IMR-90 (cell line): Measurements from ENCODE around the gene B3GAT1. TPM values are rescaled to one million over a fixed set of nuclear protein-coding genes. Genes with fewer than 3 reads are reported as not detected.

Experiments used
- ATAC-seq: fragments of 200-7000 bp; cut with Tn5 transposase; 2 replicates; pipeline ENCODE4 v1.9.1; 2020; ENCODE audit warnings: low read depth, mild to moderate bottlenecking, moderate library complexity
- BruUV-seq: library from RNA; stranded (reverse); fragments of 400-500 nt; replicated peaks from 2 replicates; lab custom pipeline; 2021; lab: Mats Ljungman, UMichigan
- CTCF ChIA-PET: fragments of 300-600 bp; formaldehyde crosslinking; extraction: SDS; loops from one replicate; lab custom pipeline; 2021; ENCODE audit warnings: antibody characterized with exemption; lab: Yijun Ruan, JAX
- POLR2A ChIA-PET: fragments of 300-600 bp; sonication (Branson Sonifier 250); formaldehyde crosslinking; loops from one replicate; lab custom pipeline; 2022; ENCODE audit warnings: antibody characterized with exemption; ENCODE audit not compliant: unreplicated experiment; lab: Charles Lee
- DNase-seq: peaks from one replicate; pipeline ENCODE4 v3.0.0; 2013
- H2AFZ ChIP-seq: replicated peaks from 2 replicates; pipeline ENCODE3; 2013; ENCODE audit warnings: low read length, mild to moderate bottlenecking; ENCODE audit not compliant: poor library complexity
- H2AK5ac ChIP-seq: 2 replicates; pipeline ENCODE4 v1.6.1; 2013; ENCODE audit warnings: low read depth, low read length, inconsistent platforms
- H2AK9ac ChIP-seq: replicated peaks from 2 replicates; pipeline ENCODE3; 2013; ENCODE audit warnings: mild to moderate bottlenecking, low read depth, low read length, moderate library complexity; ENCODE audit not compliant: poor library complexity
- H2BK120ac ChIP-seq: 2 replicates; pipeline ENCODE4 v1.6.1; 2013; ENCODE audit warnings: low read depth, low read length, inconsistent platforms
- H2BK15ac ChIP-seq: 3 replicates; pipeline ENCODE4 v1.6.1; 2013; ENCODE audit warnings: low read depth, low read length, inconsistent platforms
- H2BK20ac ChIP-seq: 2 replicates; pipeline ENCODE4 v1.6.1; 2013; ENCODE audit warnings: low read depth, mild to moderate bottlenecking, inconsistent platforms, low read length, moderate library complexity
- H2BK5ac ChIP-seq: 2 replicates; pipeline ENCODE4 v1.6.1; 2013; ENCODE audit warnings: mild to moderate bottlenecking, low read depth, low read length, inconsistent platforms; ENCODE audit not compliant: poor library complexity, severe bottlenecking
- H3K14ac ChIP-seq: replicated peaks from 2 replicates; pipeline ENCODE4 v1.6.1; 2013; ENCODE audit warnings: low read depth, low read length, inconsistent platforms
- H3K18ac ChIP-seq: 2 replicates; pipeline ENCODE4 v1.6.1; 2013; ENCODE audit warnings: low read depth, low read length, control low read depth
- H3K23ac ChIP-seq: 2 replicates; pipeline ENCODE4 v1.6.1; 2013; ENCODE audit warnings: low read depth, low read length, inconsistent platforms
- H3K27ac ChIP-seq: 2 replicates; pipeline ENCODE4 v1.5.1; 2013; ENCODE audit warnings: mild to moderate bottlenecking, control low read depth, low read length; ENCODE audit not compliant: insufficient read depth
- H3K27me3 ChIP-seq: 2 replicates; pipeline ENCODE4 v1.6.1; 2013; ENCODE audit warnings: low read length; ENCODE audit not compliant: control insufficient read depth, insufficient read depth
- H3K36me3 ChIP-seq: 2 replicates; pipeline ENCODE4 v1.6.1; 2013; ENCODE audit warnings: low read length, mixed read lengths; ENCODE audit not compliant: control insufficient read depth, insufficient read depth
- H3K4ac ChIP-seq: 2 replicates; pipeline ENCODE4 v1.6.1; 2013; ENCODE audit warnings: low read depth, low read length, inconsistent platforms
- H3K4me1 ChIP-seq: 2 replicates; pipeline ENCODE4 v1.6.1; 2013; ENCODE audit warnings: low read length, mixed read lengths; ENCODE audit not compliant: control insufficient read depth, insufficient read depth
- H3K4me2 ChIP-seq: 2 replicates; pipeline ENCODE4 v1.6.1; 2013; ENCODE audit warnings: low read depth, mild to moderate bottlenecking, control low read depth, low read length, moderate library complexity
- H3K4me3 ChIP-seq: 2 replicates; pipeline ENCODE4 v1.5.1; 2013; ENCODE audit warnings: low read depth, mild to moderate bottlenecking, control low read depth, low read length, moderate library complexity; ENCODE audit not compliant: insufficient read depth
- H3K56ac ChIP-seq: 2 replicates; pipeline ENCODE4 v1.6.1; 2013; ENCODE audit warnings: low read length, inconsistent platforms; ENCODE audit not compliant: insufficient read depth; ENCODE audit errors: extremely low read depth
- H3K79me1 ChIP-seq, 2 experiments: 2 replicates each; pipeline ENCODE4 v1.6.1; 2013; ENCODE audit warnings: low read length in 2 of 2, inconsistent platforms in 1 of 2, low read depth in 1 of 2
- H3K9ac ChIP-seq: 2 replicates; pipeline ENCODE4 v1.6.1; 2013; ENCODE audit warnings: low read depth, low read length, control low read depth
- H3K9me1 ChIP-seq: 2 replicates; pipeline ENCODE4 v1.6.1; 2013; ENCODE audit warnings: low read length, inconsistent platforms; ENCODE audit not compliant: insufficient read depth
- H3K9me3 ChIP-seq: 2 replicates; pipeline ENCODE4 v1.6.1; 2013; ENCODE audit warnings: low read length; ENCODE audit not compliant: control insufficient read depth, insufficient read depth
- H4K20me1 ChIP-seq: 2 replicates; pipeline ENCODE4 v1.6.1; 2013; ENCODE audit warnings: low read length, inconsistent platforms; ENCODE audit not compliant: insufficient read depth
- H4K5ac ChIP-seq: 2 replicates; pipeline ENCODE4 v1.6.1; 2013; ENCODE audit warnings: mild to moderate bottlenecking, low read depth, low read length, control low read depth
- H4K8ac ChIP-seq, 2 experiments: 2 replicates each; pipeline ENCODE4 v1.6.1; 2013; ENCODE audit warnings: low read depth in 2 of 2, low read length in 2 of 2, control low read depth in 1 of 2, inconsistent platforms in 1 of 2
- H4K91ac ChIP-seq: 2 replicates; pipeline ENCODE4 v1.6.1; 2013; ENCODE audit warnings: low read depth, low read length, inconsistent platforms; ENCODE audit not compliant: insufficient read depth
- BHLHE40 ChIP-seq: fragments of 150-350 bp; IDR thresholded peaks from 2 replicates; pipeline ENCODE4 v1.6.1; 2016; ENCODE audit warnings: mild to moderate bottlenecking, low read depth, low read length
- CEBPB ChIP-seq: IDR thresholded peaks from 2 replicates; pipeline ENCODE4 v1.6.1; 2012; ENCODE audit warnings: low read depth, low read length, improper control_type of control experiment
- CHD1 ChIP-seq: IDR thresholded peaks from 2 replicates; pipeline ENCODE4 v1.6.1; 2012; ENCODE audit warnings: low read depth, low read length, improper control_type of control experiment
- FOS ChIP-seq: fragments of 150-350 bp; IDR thresholded peaks from 2 replicates; pipeline ENCODE4 v1.6.1; 2016; ENCODE audit warnings: low read depth, low read length
- MAFK ChIP-seq: IDR thresholded peaks from 2 replicates; pipeline ENCODE4 v1.6.1; 2012; ENCODE audit warnings: low read depth, low read length, improper control_type of control experiment
- MAZ ChIP-seq: IDR thresholded peaks from 2 replicates; pipeline ENCODE4 v1.6.1; 2012; ENCODE audit warnings: low read depth, mild to moderate bottlenecking, low read length, improper control_type of control experiment, moderate library complexity, borderline replicate concordance
- MXI1 ChIP-seq: IDR thresholded peaks from 2 replicates; pipeline ENCODE4 v1.6.1; 2012; ENCODE audit warnings: low read depth, mild to moderate bottlenecking, low read length, moderate library complexity, borderline replicate concordance
- NFE2L2 ChIP-seq: fragments of 150-350 bp; IDR thresholded peaks from 2 replicates; pipeline ENCODE4 v1.6.1; 2016; ENCODE audit warnings: low read depth, mild to moderate bottlenecking, low read length
- POLR2A ChIP-seq: IDR thresholded peaks from 2 replicates; pipeline ENCODE4 v1.6.1; 2012; ENCODE audit warnings: mild to moderate bottlenecking, low read depth, low read length
- RAD21 ChIP-seq: IDR thresholded peaks from 2 replicates; pipeline ENCODE4 v1.6.1; 2012; ENCODE audit warnings: low read length, improper control_type of control experiment
- RCOR1 ChIP-seq: IDR thresholded peaks from 2 replicates; pipeline ENCODE4 v1.6.1; 2012; ENCODE audit warnings: mild to moderate bottlenecking, low read length, improper control_type of control experiment; ENCODE audit not compliant: insufficient replicate concordance
- RFX5 ChIP-seq: IDR thresholded peaks from 2 replicates; pipeline ENCODE4 v1.8.0; 2012; ENCODE audit warnings: low read depth, mild to moderate bottlenecking, low read length, moderate library complexity
- SMC3 ChIP-seq: fragments of 150-350 bp; IDR thresholded peaks from 2 replicates; pipeline ENCODE4 v1.6.1; 2016; ENCODE audit warnings: low read depth, mild to moderate bottlenecking, antibody characterized with exemption, low read length, moderate library complexity
- WGBS, 2 experiments: methylation state at CpG; one replicate each; pipeline versions ENCODE4 v1.1.5 to v1.1.7; 2013; ENCODE audit warnings: missing lambda C conversion rate in 2 of 2; ENCODE audit not compliant: insufficient read length in 1 of 2; ENCODE audit errors: extremely low coverage in 2 of 2; 5-methylcytosine and 5-hydroxymethylcytosine counted together
- dilution Hi-C: fragments of 300-500 bp; cut with HindIII; formaldehyde crosslinking; loops from one replicate; pipeline ENCODE4 v1.14.3; 2018; ENCODE audit warnings: low sequenced_read_pairs; ENCODE audit not compliant: unreplicated experiment
- in situ Hi-C: fragments of 300-500 bp; cut with MboI; formaldehyde crosslinking; loops from 3 replicates; pipeline ENCODE4 v1.14.3; 2019; ENCODE audit warnings: low sequenced_read_pairs, inconsistent platforms, mixed read lengths
- intact Hi-C: fragments of 100-400 bp; cut with micrococcal nuclease; formaldehyde crosslinking; loops from 2 replicates; pipeline ENCODE4 v1.10.0; 2022
- polyA plus RNA-seq, 3 experiments: library from polyadenylated mRNA; depleted of rRNA; stranded (reverse); fragments of >200 nt; gene quantifications; 2 replicates each; pipeline ENCODE4 v1.2.3, GENCODE V29; 2012; ENCODE audit warnings: low replicate concordance in 1 of 3
- total RNA-seq: library from RNA; depleted of rRNA; stranded (reverse); fragments of >200 nt; gene quantifications from 2 replicates; pipeline ENCODE4 v1.2.3, GENCODE V29; 2012
- TF ChIP-seq, protein P1 (sequence below): fragments of 150-350 bp; IDR thresholded peaks from 2 replicates; pipeline ENCODE4 v1.6.1; 2017; ENCODE audit warnings: mild to moderate bottlenecking, antibody characterized with exemption, low read length, low read depth
- TF ChIP-seq, protein P2 (sequence below): fragments of 150-350 bp; IDR thresholded peaks from 2 replicates; pipeline ENCODE4 v1.6.1; 2016; ENCODE audit warnings: low read depth, mild to moderate bottlenecking, low read length, moderate library complexity, borderline replicate concordance
- TF ChIP-seq, protein P3 (sequence below): conservative IDR thresholded peaks from 2 replicates; pipeline ENCODE4 v1.5.1; 2012; ENCODE audit warnings: mild to moderate bottlenecking, low read depth, low read length, improper control_type of control experiment

Gene B3GAT1
- total and polyA plus RNA-seq, 2 of the 4 experiments (the other 2 are of a cell fraction), result not detected

DNA sequence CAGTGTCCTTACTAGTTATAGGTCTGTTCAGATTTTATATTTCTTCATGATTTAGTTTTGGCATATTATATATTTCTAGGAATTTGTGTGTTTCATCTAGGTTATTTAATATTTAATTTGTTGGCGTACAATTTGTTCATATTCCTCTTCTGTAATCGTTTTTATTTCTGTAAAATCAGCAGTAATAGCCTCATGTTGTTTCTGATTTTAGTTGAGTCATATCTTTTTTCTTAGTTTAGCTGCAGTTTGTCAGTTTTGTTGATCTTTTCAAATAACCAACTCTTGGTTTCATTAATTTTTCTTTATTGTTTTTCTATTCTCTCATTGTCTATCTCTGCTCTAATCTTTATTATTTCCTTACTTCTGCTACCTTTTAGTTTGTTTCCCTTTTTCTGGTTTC lies 59.9 kb downstream of the B3GAT1 start:
- no CpG with 5 or more reads among the region's 2 CpGs for WGBS, 2 experiments
- Histone ChIP-seq H2BK5ac (no peak overlapping the region), H3K4me1 (no peaks in the 10 kb centered on the region), H3K56ac (no peak overlapping the region), H3K9me3 (peaks cover 5% of the 10 kb centered on the region; the same call in 1 of the 2 replicates), H3K27ac (no peak overlapping the region), H2BK120ac (no peak overlapping the region), H3K9ac (no peak overlapping the region), H3K23ac (no peak overlapping the region), H4K8ac (no peak overlapping the region), H2AK9ac (no peak overlapping the region), H3K36me3 (no peaks in the 10 kb centered on the region), H3K79me1 (no peaks in the 10 kb centered on the region), H4K20me1 (no peaks in the 10 kb centered on the region), H4K91ac (no peak overlapping the region), H3K4ac (no peak overlapping the region), H2AFZ (no peak overlapping the region), H4K5ac (no peak overlapping the region), H2BK15ac (no peak overlapping the region), H3K4me2 (no peak overlapping the region), H2AK5ac (no peak overlapping the region), H3K4me3 (no peak overlapping the region), H3K18ac (no peak overlapping the region), H3K14ac (no peak overlapping the region), H3K27me3 (no peaks in the 10 kb centered on the region), H2BK20ac (no peak overlapping the region), H3K9me1 (no peaks in the 10 kb centered on the region)
- ATAC-seq, result no peak
- in situ Hi-C loops (no loop called here), dilution Hi-C loops (no loop called here), intact Hi-C loops (no loop called here)
- POLR2A ChIA-PET, result no interaction called here
- BruUV-seq, result no TSS peak
- TF ChIP-seq RAD21, result no peak
- no peak for TF ChIP-seq NFE2L2
- TF ChIP-seq, protein P1, sequence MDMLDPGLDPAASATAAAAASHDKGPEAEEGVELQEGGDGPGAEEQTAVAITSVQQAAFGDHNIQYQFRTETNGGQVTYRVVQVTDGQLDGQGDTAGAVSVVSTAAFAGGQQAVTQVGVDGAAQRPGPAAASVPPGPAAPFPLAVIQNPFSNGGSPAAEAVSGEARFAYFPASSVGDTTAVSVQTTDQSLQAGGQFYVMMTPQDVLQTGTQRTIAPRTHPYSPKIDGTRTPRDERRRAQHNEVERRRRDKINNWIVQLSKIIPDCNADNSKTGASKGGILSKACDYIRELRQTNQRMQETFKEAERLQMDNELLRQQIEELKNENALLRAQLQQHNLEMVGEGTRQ, result no peak
- TF ChIP-seq SMC3, result no peak
- no peak for TF ChIP-seq RCOR1
- TF ChIP-seq CHD1, result no peak
- no peak for TF ChIP-seq RFX5
- TF ChIP-seq BHLHE40, result no peak
- TF ChIP-seq POLR2A, result no peak
- no peak for TF ChIP-seq MAFK
- TF ChIP-seq MXI1, result no peak
- TF ChIP-seq FOS, result no peak
- no peak for TF ChIP-seq CEBPB
- no peak for TF ChIP-seq MAZ
- TF ChIP-seq, protein P2, sequence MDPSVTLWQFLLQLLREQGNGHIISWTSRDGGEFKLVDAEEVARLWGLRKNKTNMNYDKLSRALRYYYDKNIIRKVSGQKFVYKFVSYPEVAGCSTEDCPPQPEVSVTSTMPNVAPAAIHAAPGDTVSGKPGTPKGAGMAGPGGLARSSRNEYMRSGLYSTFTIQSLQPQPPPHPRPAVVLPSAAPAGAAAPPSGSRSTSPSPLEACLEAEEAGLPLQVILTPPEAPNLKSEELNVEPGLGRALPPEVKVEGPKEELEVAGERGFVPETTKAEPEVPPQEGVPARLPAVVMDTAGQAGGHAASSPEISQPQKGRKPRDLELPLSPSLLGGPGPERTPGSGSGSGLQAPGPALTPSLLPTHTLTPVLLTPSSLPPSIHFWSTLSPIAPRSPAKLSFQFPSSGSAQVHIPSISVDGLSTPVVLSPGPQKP, result no peak
- TF ChIP-seq, protein P3, sequence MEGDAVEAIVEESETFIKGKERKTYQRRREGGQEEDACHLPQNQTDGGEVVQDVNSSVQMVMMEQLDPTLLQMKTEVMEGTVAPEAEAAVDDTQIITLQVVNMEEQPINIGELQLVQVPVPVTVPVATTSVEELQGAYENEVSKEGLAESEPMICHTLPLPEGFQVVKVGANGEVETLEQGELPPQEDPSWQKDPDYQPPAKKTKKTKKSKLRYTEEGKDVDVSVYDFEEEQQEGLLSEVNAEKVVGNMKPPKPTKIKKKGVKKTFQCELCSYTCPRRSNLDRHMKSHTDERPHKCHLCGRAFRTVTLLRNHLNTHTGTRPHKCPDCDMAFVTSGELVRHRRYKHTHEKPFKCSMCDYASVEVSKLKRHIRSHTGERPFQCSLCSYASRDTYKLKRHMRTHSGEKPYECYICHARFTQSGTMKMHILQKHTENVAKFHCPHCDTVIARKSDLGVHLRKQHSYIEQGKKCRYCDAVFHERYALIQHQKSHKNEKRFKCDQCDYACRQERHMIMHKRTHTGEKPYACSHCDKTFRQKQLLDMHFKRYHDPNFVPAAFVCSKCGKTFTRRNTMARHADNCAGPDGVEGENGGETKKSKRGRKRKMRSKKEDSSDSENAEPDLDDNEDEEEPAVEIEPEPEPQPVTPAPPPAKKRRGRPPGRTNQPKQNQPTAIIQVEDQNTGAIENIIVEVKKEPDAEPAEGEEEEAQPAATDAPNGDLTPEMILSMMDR, result no peak
- no peak for DNase-seq
- CTCF ChIA-PET, result interaction anchor here (0.7 kb wide), 1 partner anchor 14 kb away, joined by 3 read pairs; no protein-coding TSS in a partner anchor
